ENCODE data around the gene AK1.
A peak's percentile ranks its signal among the peaks of the same experiment; 100 is the strongest.

AK1 gene

GRCh38 chr9:127907867-127908659, 30.6 kb upstream of the AK1 start:
- no peak for DNase-seq

- peak; percentile 77 for DNase-seq
These were observed 28.3 kb upstream of the AK1 start for GRCh38 chr9:127905788-127906191.

GRCh38 chr9:127905004-127905728, 27.7 kb upstream of the AK1 start:
- peak; percentile 77 for DNase-seq

- DNase-seq, result no peak
These were observed 27.1 kb upstream of the AK1 start for GRCh38 chr9:127904561-127905003.

GRCh38 chr9:127903557-127904475, 26.3 kb upstream of the AK1 start:
- peak; percentile 60 for DNase-seq

- peak; percentile 45 for DNase-seq
These were observed 21.9 kb upstream of the AK1 start, which contains the start of gene ST6GALNAC6 for GRCh38 chr9:127899128-127899943. Gene ST6GALNAC6 (minus strand): TSS chr9:127899603. CDS start chr9:127897981, 1,622 bp downstream.

- no peak for DNase-seq
These were observed 21.1 kb upstream of the AK1 start for GRCh38 chr9:127898433-127899127.

- no peak for DNase-seq
These were observed 19.8 kb upstream of the AK1 start for GRCh38 chr9:127897193-127897692.

GRCh38 chr9:127896395-127897192, 19.1 kb upstream of the AK1 start:
- no peak for DNase-seq

GRCh38 chr9:127895811-127896210, 18.3 kb upstream of the AK1 start:
- DNase-seq, result no peak

- no peak for DNase-seq
These were observed 15.9 kb upstream of the AK1 start for GRCh38 chr9:127893392-127893791.

GRCh38 chr9:127892831-127893230, 15.4 kb upstream of the AK1 start:
- DNase-seq, result no peak

- DNase-seq, result no peak
These were observed 12.6 kb upstream of the AK1 start for GRCh38 chr9:127890053-127890452.

GRCh38 chr9:127887792-127888191, 10.3 kb upstream of the AK1 start:
- DNase-seq, result no peak

- DNase-seq, result no peak
These were observed 9.0 kb upstream of the AK1 start for GRCh38 chr9:127886401-127886972.

GRCh38 chr9:127885508-127886281, 8.2 kb upstream of the AK1 start:
- no peak for DNase-seq

GRCh38 chr9:127884976-127885490, 7.6 kb upstream of the AK1 start:
- DNase-seq, result no peak

GRCh38 chr9:127884427-127884911, 7.0 kb upstream of the AK1 start:
- no peak for DNase-seq

GRCh38 chr9:127883959-127884358, 6.5 kb upstream of the AK1 start:
- no peak for DNase-seq

All from CD4-positive, alpha-beta T cell treated with Interleukin-4 for 4 hours (primary cell).